PC-3 (cell line): ENCODE results near the gene HDLBP.

Source experiments
- EZH2 ChIP-seq: fragments of 300-600 bp; sonication (generic); IDR thresholded peaks from one replicate; pipeline ENCODE4 v1.6.1; 2017; ENCODE audit warnings: antibody characterized with exemption, mild to moderate bottlenecking, low read length; ENCODE audit not compliant: unreplicated experiment
- EZH2phosphoT487 ChIP-seq: fragments of 300-600 bp; sonication (generic); IDR thresholded peaks from 2 replicates; pipeline ENCODE4 v1.6.1; 2018; ENCODE audit warnings: mild to moderate bottlenecking, antibody characterized with exemption, low read length, borderline replicate concordance
- TF ChIP-seq, protein P1 (sequence below): fragments of 300-600 bp; sonication (generic); conservative IDR thresholded peaks from 2 replicates; pipeline ENCODE4 v1.5.1; 2017; ENCODE audit warnings: antibody characterized with exemption, low read depth, mild to moderate bottlenecking, low read length

- TF ChIP-seq, protein P1, sequence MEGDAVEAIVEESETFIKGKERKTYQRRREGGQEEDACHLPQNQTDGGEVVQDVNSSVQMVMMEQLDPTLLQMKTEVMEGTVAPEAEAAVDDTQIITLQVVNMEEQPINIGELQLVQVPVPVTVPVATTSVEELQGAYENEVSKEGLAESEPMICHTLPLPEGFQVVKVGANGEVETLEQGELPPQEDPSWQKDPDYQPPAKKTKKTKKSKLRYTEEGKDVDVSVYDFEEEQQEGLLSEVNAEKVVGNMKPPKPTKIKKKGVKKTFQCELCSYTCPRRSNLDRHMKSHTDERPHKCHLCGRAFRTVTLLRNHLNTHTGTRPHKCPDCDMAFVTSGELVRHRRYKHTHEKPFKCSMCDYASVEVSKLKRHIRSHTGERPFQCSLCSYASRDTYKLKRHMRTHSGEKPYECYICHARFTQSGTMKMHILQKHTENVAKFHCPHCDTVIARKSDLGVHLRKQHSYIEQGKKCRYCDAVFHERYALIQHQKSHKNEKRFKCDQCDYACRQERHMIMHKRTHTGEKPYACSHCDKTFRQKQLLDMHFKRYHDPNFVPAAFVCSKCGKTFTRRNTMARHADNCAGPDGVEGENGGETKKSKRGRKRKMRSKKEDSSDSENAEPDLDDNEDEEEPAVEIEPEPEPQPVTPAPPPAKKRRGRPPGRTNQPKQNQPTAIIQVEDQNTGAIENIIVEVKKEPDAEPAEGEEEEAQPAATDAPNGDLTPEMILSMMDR: no peak
- no peak for TF ChIP-seq EZH2phosphoT487
- no peak for TF ChIP-seq EZH2
Measured at GRCh38 chr2:241291977-241292376, 23.5 kb downstream of the HDLBP start.
